OCI-LY7 (cell line): ENCODE measurements around the gene CENPQ.

Source experiments
- EZH2phosphoT487 ChIP-seq: fragments of 200-600 bp; sonication (generic); IDR thresholded peaks from 2 replicates; pipeline ENCODE4 v1.6.1; 2018; ENCODE audit warnings: low read depth, borderline replicate concordance, mild to moderate bottlenecking, mixed run types, antibody characterized with exemption, low read length, moderate library complexity, mixed read lengths
- TF ChIP-seq, protein P1 (sequence below): fragments of 200-600 bp; sonication (generic); conservative IDR thresholded peaks from 2 replicates; pipeline ENCODE4 v1.5.1; 2014; ENCODE audit warnings: mild to moderate bottlenecking, antibody characterized with exemption, low read length, moderate library complexity, mixed read lengths

DNA sequence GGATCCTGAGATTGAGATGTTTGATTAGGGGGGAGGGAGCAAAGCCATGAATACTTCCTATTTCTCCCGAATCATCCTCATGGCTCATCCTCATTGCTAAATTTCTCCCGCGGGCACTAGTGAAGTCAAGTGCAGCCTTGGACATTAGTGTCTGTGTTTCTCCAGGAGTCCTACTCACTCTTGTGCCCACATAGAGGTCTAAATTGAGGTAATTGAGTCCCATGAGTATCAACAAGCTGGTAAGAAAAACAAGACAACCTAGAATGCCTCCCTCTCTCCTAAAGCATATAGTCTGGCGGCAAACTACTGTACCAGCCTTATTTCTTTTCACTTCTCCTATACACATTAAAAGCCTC lies 420 bp downstream of the CENPQ start:
- TF ChIP-seq, protein P1, sequence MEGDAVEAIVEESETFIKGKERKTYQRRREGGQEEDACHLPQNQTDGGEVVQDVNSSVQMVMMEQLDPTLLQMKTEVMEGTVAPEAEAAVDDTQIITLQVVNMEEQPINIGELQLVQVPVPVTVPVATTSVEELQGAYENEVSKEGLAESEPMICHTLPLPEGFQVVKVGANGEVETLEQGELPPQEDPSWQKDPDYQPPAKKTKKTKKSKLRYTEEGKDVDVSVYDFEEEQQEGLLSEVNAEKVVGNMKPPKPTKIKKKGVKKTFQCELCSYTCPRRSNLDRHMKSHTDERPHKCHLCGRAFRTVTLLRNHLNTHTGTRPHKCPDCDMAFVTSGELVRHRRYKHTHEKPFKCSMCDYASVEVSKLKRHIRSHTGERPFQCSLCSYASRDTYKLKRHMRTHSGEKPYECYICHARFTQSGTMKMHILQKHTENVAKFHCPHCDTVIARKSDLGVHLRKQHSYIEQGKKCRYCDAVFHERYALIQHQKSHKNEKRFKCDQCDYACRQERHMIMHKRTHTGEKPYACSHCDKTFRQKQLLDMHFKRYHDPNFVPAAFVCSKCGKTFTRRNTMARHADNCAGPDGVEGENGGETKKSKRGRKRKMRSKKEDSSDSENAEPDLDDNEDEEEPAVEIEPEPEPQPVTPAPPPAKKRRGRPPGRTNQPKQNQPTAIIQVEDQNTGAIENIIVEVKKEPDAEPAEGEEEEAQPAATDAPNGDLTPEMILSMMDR, result no peak
- no peak for TF ChIP-seq EZH2phosphoT487
